CD4-positive, CD25-positive, alpha-beta regulatory T cell (primary cell): ENCODE data around the gene CKM. TPM values are rescaled to one million over a fixed set of nuclear protein-coding genes. Genes with fewer than 3 reads are reported as not detected.

Experiments used
- polyA plus RNA-seq, 4 donors: library from polyadenylated mRNA; unstranded; fragments of 300-500 nt; fragmentation: Illumina TruSeq; gene quantifications; one replicate each; pipeline ENCODE4 v1.2.3, GENCODE V29; 2021
- total RNA-seq: library from RNA; stranded (reverse); gene quantifications from one replicate; pipeline ENCODE4 v1.2.3, GENCODE V29; 2022

Gene CKM
- total and polyA plus RNA-seq, 5 donors from 2014 or later: not detected

Other genes with a start within 250 kb of the CKM start
- 3.0 TPM for gene ZNF296, start 246.4 kb downstream of the CKM start, total RNA-seq
- 1 to 10 TPM; 1.8 to 2.5 (median 2.0) TPM for gene ZNF296, start 246.4 kb downstream of the CKM start, polyA plus RNA-seq
- 6.6 TPM for gene GEMIN7, start 243.6 kb downstream of the CKM start, total RNA-seq
- 10 to 100 TPM; 64.6 to 93.1 (median 79.7) TPM for gene GEMIN7, start 243.6 kb downstream of the CKM start, polyA plus RNA-seq
- gene PPP1R37, start 229.7 kb downstream of the CKM start, total RNA-seq: 17.4 TPM
- gene PPP1R37, start 229.7 kb downstream of the CKM start, polyA plus RNA-seq: 1 to 10 TPM in 1 of 4 donors, under 1 TPM in 3; 0.61 to 1.0 (median 0.65) TPM
- 0.72 TPM for gene NKPD1, start 161.9 kb downstream of the CKM start, total RNA-seq
- under 1 TPM; 0.05 to 0.28 (median 0.15) TPM for gene NKPD1, start 161.9 kb downstream of the CKM start, polyA plus RNA-seq
- 54.7 TPM for gene TRAPPC6A, start 144.6 kb downstream of the CKM start, total RNA-seq
- 100 to 1,000 TPM; 161 to 182 (median 171) TPM for gene TRAPPC6A, start 144.6 kb downstream of the CKM start, polyA plus RNA-seq
- gene BLOC1S3, start 144.1 kb downstream of the CKM start, total RNA-seq: 22.9 TPM
- 10 to 100 TPM; 12.8 to 21.0 (median 17.4) TPM for gene BLOC1S3, start 144.1 kb downstream of the CKM start, polyA plus RNA-seq
- not detected for gene EXOC3L2, start 77.5 kb downstream of the CKM start, total RNA-seq
- not detected for gene EXOC3L2, start 77.5 kb downstream of the CKM start, polyA plus RNA-seq
- 61.0 TPM for gene MARK4, start 71.6 kb downstream of the CKM start, total RNA-seq
- gene MARK4, start 71.6 kb downstream of the CKM start, polyA plus RNA-seq: 1 to 10 TPM in 2 of 4 donors, under 1 TPM in 2; 0.38 to 1.6 (median 0.85) TPM
- gene KLC3, start 17.9 kb upstream of the CKM start, total RNA-seq: 0.54 TPM
- gene KLC3, start 17.9 kb upstream of the CKM start, polyA plus RNA-seq: not detected
- gene ERCC2, start 47.7 kb upstream of the CKM start, total RNA-seq: 15.5 TPM
- gene ERCC2, start 47.7 kb upstream of the CKM start, polyA plus RNA-seq: 1 to 10 TPM; 4.4 to 7.5 (median 6.4) TPM
- 7.4 TPM for gene PPP1R13L, start 82.2 kb upstream of the CKM start, total RNA-seq
- gene PPP1R13L, start 82.2 kb upstream of the CKM start, polyA plus RNA-seq: under 1 TPM; 0.17 to 0.94 (median 0.57) TPM
- 2.1 TPM for gene POLR1G, start 83.8 kb upstream of the CKM start, total RNA-seq
- gene POLR1G, start 83.8 kb upstream of the CKM start, polyA plus RNA-seq: 1 to 10 TPM; 1.6 to 3.6 (median 2.4) TPM
- 30.5 TPM for gene ERCC1, start 101.0 kb upstream of the CKM start, total RNA-seq
- 10 to 100 TPM; 25.9 to 28.7 (median 26.3) TPM for gene ERCC1, start 101.0 kb upstream of the CKM start, polyA plus RNA-seq
- gene FOSB, start 145.1 kb upstream of the CKM start, total RNA-seq: 731 TPM
- 10 to 100 TPM in 2 of 4 donors, 1 to 10 TPM in 2; 5.2 to 12.7 (median 9.6) TPM for gene FOSB, start 145.1 kb upstream of the CKM start, polyA plus RNA-seq
- gene RTN2, start 174.2 kb upstream of the CKM start, total RNA-seq: 1.5 TPM
- under 1 TPM; 0.09 to 0.88 (median 0.28) TPM for gene RTN2, start 174.2 kb upstream of the CKM start, polyA plus RNA-seq
- gene PPM1N, start 175.6 kb upstream of the CKM start, total RNA-seq: 2.3 TPM
- gene PPM1N, start 175.6 kb upstream of the CKM start, polyA plus RNA-seq: 1 to 10 TPM; 2.5 to 6.7 (median 3.7) TPM
- 115 TPM for gene VASP, start 184.6 kb upstream of the CKM start, total RNA-seq
- 10 to 100 TPM; 40.3 to 53.2 (median 50.4) TPM for gene VASP, start 184.6 kb upstream of the CKM start, polyA plus RNA-seq